IMR-90 (cell line): ENCODE data around the gene MTR. TPM values are rescaled to one million over a fixed set of nuclear protein-coding genes. Genes with fewer than 3 reads are reported as not detected.

Source experiments
- ATAC-seq: fragments of 200-7000 bp; cut with Tn5 transposase; 2 replicates; pipeline ENCODE4 v1.9.1; 2020; ENCODE audit warnings: low read depth, mild to moderate bottlenecking, moderate library complexity
- BruUV-seq: library from RNA; stranded (reverse); fragments of 400-500 nt; replicated peaks from 2 replicates; lab custom pipeline; 2021; lab: Mats Ljungman, UMichigan
- CTCF ChIA-PET: fragments of 300-600 bp; formaldehyde crosslinking; extraction: SDS; loops from one replicate; lab custom pipeline; 2021; ENCODE audit warnings: antibody characterized with exemption; lab: Yijun Ruan, JAX
- POLR2A ChIA-PET: fragments of 300-600 bp; sonication (Branson Sonifier 250); formaldehyde crosslinking; loops from one replicate; lab custom pipeline; 2022; ENCODE audit warnings: antibody characterized with exemption; ENCODE audit not compliant: unreplicated experiment; lab: Charles Lee
- DNase-seq: peaks from one replicate; pipeline ENCODE4 v3.0.0; 2013
- H2AFZ ChIP-seq: replicated peaks from 2 replicates; pipeline ENCODE3; 2013; ENCODE audit warnings: low read length, mild to moderate bottlenecking; ENCODE audit not compliant: poor library complexity
- H2AK5ac ChIP-seq: 2 replicates; pipeline ENCODE4 v1.6.1; 2013; ENCODE audit warnings: low read depth, low read length, inconsistent platforms
- H2AK9ac ChIP-seq: replicated peaks from 2 replicates; pipeline ENCODE3; 2013; ENCODE audit warnings: mild to moderate bottlenecking, low read depth, low read length, moderate library complexity; ENCODE audit not compliant: poor library complexity
- H2BK120ac ChIP-seq: 2 replicates; pipeline ENCODE4 v1.6.1; 2013; ENCODE audit warnings: low read depth, low read length, inconsistent platforms
- H2BK15ac ChIP-seq: 3 replicates; pipeline ENCODE4 v1.6.1; 2013; ENCODE audit warnings: low read depth, low read length, inconsistent platforms
- H2BK20ac ChIP-seq: 2 replicates; pipeline ENCODE4 v1.6.1; 2013; ENCODE audit warnings: low read depth, mild to moderate bottlenecking, inconsistent platforms, low read length, moderate library complexity
- H2BK5ac ChIP-seq: 2 replicates; pipeline ENCODE4 v1.6.1; 2013; ENCODE audit warnings: mild to moderate bottlenecking, low read depth, low read length, inconsistent platforms; ENCODE audit not compliant: poor library complexity, severe bottlenecking
- H3K14ac ChIP-seq: replicated peaks from 2 replicates; pipeline ENCODE4 v1.6.1; 2013; ENCODE audit warnings: low read depth, low read length, inconsistent platforms
- H3K18ac ChIP-seq: 2 replicates; pipeline ENCODE4 v1.6.1; 2013; ENCODE audit warnings: low read depth, low read length, control low read depth
- H3K23ac ChIP-seq: 2 replicates; pipeline ENCODE4 v1.6.1; 2013; ENCODE audit warnings: low read depth, low read length, inconsistent platforms
- H3K27ac ChIP-seq: 2 replicates; pipeline ENCODE4 v1.5.1; 2013; ENCODE audit warnings: mild to moderate bottlenecking, control low read depth, low read length; ENCODE audit not compliant: insufficient read depth
- H3K27me3 ChIP-seq: 2 replicates; pipeline ENCODE4 v1.6.1; 2013; ENCODE audit warnings: low read length; ENCODE audit not compliant: control insufficient read depth, insufficient read depth
- H3K36me3 ChIP-seq: 2 replicates; pipeline ENCODE4 v1.6.1; 2013; ENCODE audit warnings: low read length, mixed read lengths; ENCODE audit not compliant: control insufficient read depth, insufficient read depth
- H3K4ac ChIP-seq: 2 replicates; pipeline ENCODE4 v1.6.1; 2013; ENCODE audit warnings: low read depth, low read length, inconsistent platforms
- H3K4me1 ChIP-seq: 2 replicates; pipeline ENCODE4 v1.6.1; 2013; ENCODE audit warnings: low read length, mixed read lengths; ENCODE audit not compliant: control insufficient read depth, insufficient read depth
- H3K4me2 ChIP-seq: 2 replicates; pipeline ENCODE4 v1.6.1; 2013; ENCODE audit warnings: low read depth, mild to moderate bottlenecking, control low read depth, low read length, moderate library complexity
- H3K4me3 ChIP-seq: 2 replicates; pipeline ENCODE4 v1.5.1; 2013; ENCODE audit warnings: low read depth, mild to moderate bottlenecking, control low read depth, low read length, moderate library complexity; ENCODE audit not compliant: insufficient read depth
- H3K56ac ChIP-seq: 2 replicates; pipeline ENCODE4 v1.6.1; 2013; ENCODE audit warnings: low read length, inconsistent platforms; ENCODE audit not compliant: insufficient read depth; ENCODE audit errors: extremely low read depth
- H3K79me1 ChIP-seq, 2 experiments: 2 replicates each; pipeline ENCODE4 v1.6.1; 2013; ENCODE audit warnings: low read length in 2 of 2, inconsistent platforms in 1 of 2, low read depth in 1 of 2
- H3K9ac ChIP-seq: 2 replicates; pipeline ENCODE4 v1.6.1; 2013; ENCODE audit warnings: low read depth, low read length, control low read depth
- H3K9me1 ChIP-seq: 2 replicates; pipeline ENCODE4 v1.6.1; 2013; ENCODE audit warnings: low read length, inconsistent platforms; ENCODE audit not compliant: insufficient read depth
- H3K9me3 ChIP-seq: 2 replicates; pipeline ENCODE4 v1.6.1; 2013; ENCODE audit warnings: low read length; ENCODE audit not compliant: control insufficient read depth, insufficient read depth
- H4K20me1 ChIP-seq: 2 replicates; pipeline ENCODE4 v1.6.1; 2013; ENCODE audit warnings: low read length, inconsistent platforms; ENCODE audit not compliant: insufficient read depth
- H4K5ac ChIP-seq: 2 replicates; pipeline ENCODE4 v1.6.1; 2013; ENCODE audit warnings: mild to moderate bottlenecking, low read depth, low read length, control low read depth
- H4K8ac ChIP-seq, 2 experiments: 2 replicates each; pipeline ENCODE4 v1.6.1; 2013; ENCODE audit warnings: low read depth in 2 of 2, low read length in 2 of 2, control low read depth in 1 of 2, inconsistent platforms in 1 of 2
- H4K91ac ChIP-seq: 2 replicates; pipeline ENCODE4 v1.6.1; 2013; ENCODE audit warnings: low read depth, low read length, inconsistent platforms; ENCODE audit not compliant: insufficient read depth
- BHLHE40 ChIP-seq: fragments of 150-350 bp; IDR thresholded peaks from 2 replicates; pipeline ENCODE4 v1.6.1; 2016; ENCODE audit warnings: mild to moderate bottlenecking, low read depth, low read length
- CEBPB ChIP-seq: IDR thresholded peaks from 2 replicates; pipeline ENCODE4 v1.6.1; 2012; ENCODE audit warnings: low read depth, low read length, improper control_type of control experiment
- CHD1 ChIP-seq: IDR thresholded peaks from 2 replicates; pipeline ENCODE4 v1.6.1; 2012; ENCODE audit warnings: low read depth, low read length, improper control_type of control experiment
- MAFK ChIP-seq: IDR thresholded peaks from 2 replicates; pipeline ENCODE4 v1.6.1; 2012; ENCODE audit warnings: low read depth, low read length, improper control_type of control experiment
- POLR2A ChIP-seq: IDR thresholded peaks from 2 replicates; pipeline ENCODE4 v1.6.1; 2012; ENCODE audit warnings: mild to moderate bottlenecking, low read depth, low read length
- RCOR1 ChIP-seq: IDR thresholded peaks from 2 replicates; pipeline ENCODE4 v1.6.1; 2012; ENCODE audit warnings: mild to moderate bottlenecking, low read length, improper control_type of control experiment; ENCODE audit not compliant: insufficient replicate concordance
- RFX5 ChIP-seq: IDR thresholded peaks from 2 replicates; pipeline ENCODE4 v1.8.0; 2012; ENCODE audit warnings: low read depth, mild to moderate bottlenecking, low read length, moderate library complexity
- SMC3 ChIP-seq: fragments of 150-350 bp; IDR thresholded peaks from 2 replicates; pipeline ENCODE4 v1.6.1; 2016; ENCODE audit warnings: low read depth, mild to moderate bottlenecking, antibody characterized with exemption, low read length, moderate library complexity
- WGBS, 2 experiments: methylation state at CpG; one replicate each; pipeline versions ENCODE4 v1.1.5 to v1.1.7; 2013; ENCODE audit warnings: missing lambda C conversion rate in 2 of 2; ENCODE audit not compliant: insufficient read length in 1 of 2; ENCODE audit errors: extremely low coverage in 2 of 2; 5-methylcytosine and 5-hydroxymethylcytosine counted together
- dilution Hi-C: fragments of 300-500 bp; cut with HindIII; formaldehyde crosslinking; loops from one replicate; pipeline ENCODE4 v1.14.3; 2018; ENCODE audit warnings: low sequenced_read_pairs; ENCODE audit not compliant: unreplicated experiment
- in situ Hi-C: fragments of 300-500 bp; cut with MboI; formaldehyde crosslinking; loops from 3 replicates; pipeline ENCODE4 v1.14.3; 2019; ENCODE audit warnings: low sequenced_read_pairs, inconsistent platforms, mixed read lengths
- intact Hi-C: fragments of 100-400 bp; cut with micrococcal nuclease; formaldehyde crosslinking; loops from 2 replicates; pipeline ENCODE4 v1.10.0; 2022
- polyA plus RNA-seq, 3 experiments: library from polyadenylated mRNA; depleted of rRNA; stranded (reverse); fragments of >200 nt; gene quantifications; 2 replicates each; pipeline ENCODE4 v1.2.3, GENCODE V29; 2012; ENCODE audit warnings: low replicate concordance in 1 of 3
- total RNA-seq: library from RNA; depleted of rRNA; stranded (reverse); fragments of >200 nt; gene quantifications from 2 replicates; pipeline ENCODE4 v1.2.3, GENCODE V29; 2012
- TF ChIP-seq, protein P1 (sequence below): conservative IDR thresholded peaks from 2 replicates; pipeline ENCODE4 v1.5.1; 2012; ENCODE audit warnings: mild to moderate bottlenecking, low read depth, low read length, improper control_type of control experiment
- TF ChIP-seq, protein P2 (sequence below): fragments of 150-350 bp; IDR thresholded peaks from 2 replicates; pipeline ENCODE4 v1.6.1; 2017; ENCODE audit warnings: mild to moderate bottlenecking, antibody characterized with exemption, low read length, low read depth
- TF ChIP-seq, protein P3 (sequence below): fragments of 150-350 bp; IDR thresholded peaks from 2 replicates; pipeline ENCODE4 v1.6.1; 2016; ENCODE audit warnings: low read depth, mild to moderate bottlenecking, low read length, moderate library complexity, borderline replicate concordance

Gene MTR
- total and polyA plus RNA-seq, 2 of the 4 experiments (the other 2 are of a cell fraction): 7.7 to 31.0 TPM

DNA sequence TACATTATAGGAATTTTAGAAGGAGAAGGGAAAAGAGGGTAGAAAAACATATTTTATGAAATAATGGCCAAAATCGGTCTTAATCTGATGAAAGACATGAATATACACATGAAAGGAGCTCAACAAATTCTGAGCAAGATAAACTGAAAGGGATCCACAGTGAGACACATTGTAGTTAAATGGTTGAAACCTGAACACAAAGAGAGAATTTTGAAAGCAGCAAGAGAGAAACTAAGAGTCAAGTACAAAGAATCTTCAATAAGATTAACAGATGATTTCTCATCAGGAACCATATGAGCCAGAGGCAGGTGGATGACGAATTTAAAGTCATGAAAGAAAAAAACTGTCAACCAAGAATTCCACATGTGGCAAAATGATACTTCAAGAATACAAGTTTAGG is 15.8 kb upstream of the MTR start:
- dilution Hi-C loops (no loop called here), in situ Hi-C loops (no loop called here), intact Hi-C loops (no loop called here)
- Histone ChIP-seq H4K20me1 (no peaks in the 10 kb centered on the region), H3K4me3 (no peak overlapping the region), H3K9ac (no peak overlapping the region), H3K27ac (no peak overlapping the region), H3K9me1 (no peaks in the 10 kb centered on the region), H3K56ac (no peak overlapping the region), H2AK5ac (no peak overlapping the region), H4K8ac (no peak overlapping the region), H2BK120ac (no peak overlapping the region), H3K4me1 (no peaks in the 10 kb centered on the region), H4K5ac (no peak overlapping the region), H3K27me3 (no peaks in the 10 kb centered on the region), H4K91ac (no peak overlapping the region), H3K79me1 (no peaks in the 10 kb centered on the region), H2BK20ac (no peak overlapping the region), H3K18ac (no peak overlapping the region), H3K4ac (no peak overlapping the region), H3K36me3 (no peaks in the 10 kb centered on the region), H3K23ac (no peak overlapping the region), H3K9me3 (no peaks in the 10 kb centered on the region), H2AK9ac (no peak overlapping the region), H3K4me2 (no peak overlapping the region), H3K14ac (no peak overlapping the region), H2AFZ (no peak overlapping the region), H2BK5ac (no peak overlapping the region), H2BK15ac (no peak overlapping the region)
- POLR2A ChIA-PET: no interaction called here
- 60% methylated on average over 1 of the region's 2 CpGs; no CpG with 5 or more reads in 1 of the 2 experiments for WGBS, 2 experiments
- no TSS peak for BruUV-seq
- DNase-seq (no peak), ATAC-seq (no peak)
- TF ChIP-seq POLR2A (no peak), CHD1 (no peak), BHLHE40 (no peak), CEBPB (no peak), RFX5 (no peak), SMC3 (no peak), MAFK (no peak), RCOR1 (no peak)
- TF ChIP-seq, protein P1, sequence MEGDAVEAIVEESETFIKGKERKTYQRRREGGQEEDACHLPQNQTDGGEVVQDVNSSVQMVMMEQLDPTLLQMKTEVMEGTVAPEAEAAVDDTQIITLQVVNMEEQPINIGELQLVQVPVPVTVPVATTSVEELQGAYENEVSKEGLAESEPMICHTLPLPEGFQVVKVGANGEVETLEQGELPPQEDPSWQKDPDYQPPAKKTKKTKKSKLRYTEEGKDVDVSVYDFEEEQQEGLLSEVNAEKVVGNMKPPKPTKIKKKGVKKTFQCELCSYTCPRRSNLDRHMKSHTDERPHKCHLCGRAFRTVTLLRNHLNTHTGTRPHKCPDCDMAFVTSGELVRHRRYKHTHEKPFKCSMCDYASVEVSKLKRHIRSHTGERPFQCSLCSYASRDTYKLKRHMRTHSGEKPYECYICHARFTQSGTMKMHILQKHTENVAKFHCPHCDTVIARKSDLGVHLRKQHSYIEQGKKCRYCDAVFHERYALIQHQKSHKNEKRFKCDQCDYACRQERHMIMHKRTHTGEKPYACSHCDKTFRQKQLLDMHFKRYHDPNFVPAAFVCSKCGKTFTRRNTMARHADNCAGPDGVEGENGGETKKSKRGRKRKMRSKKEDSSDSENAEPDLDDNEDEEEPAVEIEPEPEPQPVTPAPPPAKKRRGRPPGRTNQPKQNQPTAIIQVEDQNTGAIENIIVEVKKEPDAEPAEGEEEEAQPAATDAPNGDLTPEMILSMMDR: no peak
- TF ChIP-seq, protein P2, sequence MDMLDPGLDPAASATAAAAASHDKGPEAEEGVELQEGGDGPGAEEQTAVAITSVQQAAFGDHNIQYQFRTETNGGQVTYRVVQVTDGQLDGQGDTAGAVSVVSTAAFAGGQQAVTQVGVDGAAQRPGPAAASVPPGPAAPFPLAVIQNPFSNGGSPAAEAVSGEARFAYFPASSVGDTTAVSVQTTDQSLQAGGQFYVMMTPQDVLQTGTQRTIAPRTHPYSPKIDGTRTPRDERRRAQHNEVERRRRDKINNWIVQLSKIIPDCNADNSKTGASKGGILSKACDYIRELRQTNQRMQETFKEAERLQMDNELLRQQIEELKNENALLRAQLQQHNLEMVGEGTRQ: no peak
- TF ChIP-seq, protein P3, sequence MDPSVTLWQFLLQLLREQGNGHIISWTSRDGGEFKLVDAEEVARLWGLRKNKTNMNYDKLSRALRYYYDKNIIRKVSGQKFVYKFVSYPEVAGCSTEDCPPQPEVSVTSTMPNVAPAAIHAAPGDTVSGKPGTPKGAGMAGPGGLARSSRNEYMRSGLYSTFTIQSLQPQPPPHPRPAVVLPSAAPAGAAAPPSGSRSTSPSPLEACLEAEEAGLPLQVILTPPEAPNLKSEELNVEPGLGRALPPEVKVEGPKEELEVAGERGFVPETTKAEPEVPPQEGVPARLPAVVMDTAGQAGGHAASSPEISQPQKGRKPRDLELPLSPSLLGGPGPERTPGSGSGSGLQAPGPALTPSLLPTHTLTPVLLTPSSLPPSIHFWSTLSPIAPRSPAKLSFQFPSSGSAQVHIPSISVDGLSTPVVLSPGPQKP: no peak
- CTCF ChIA-PET: no interaction called here
